ENCODE data around the gene NTN4.
"Not testable (repeated sequence)": the region's sequence is repeated elsewhere in the genome, so short reads cannot be mapped to it uniquely, and the experiment has no call there.

Gene NTN4

DNA sequence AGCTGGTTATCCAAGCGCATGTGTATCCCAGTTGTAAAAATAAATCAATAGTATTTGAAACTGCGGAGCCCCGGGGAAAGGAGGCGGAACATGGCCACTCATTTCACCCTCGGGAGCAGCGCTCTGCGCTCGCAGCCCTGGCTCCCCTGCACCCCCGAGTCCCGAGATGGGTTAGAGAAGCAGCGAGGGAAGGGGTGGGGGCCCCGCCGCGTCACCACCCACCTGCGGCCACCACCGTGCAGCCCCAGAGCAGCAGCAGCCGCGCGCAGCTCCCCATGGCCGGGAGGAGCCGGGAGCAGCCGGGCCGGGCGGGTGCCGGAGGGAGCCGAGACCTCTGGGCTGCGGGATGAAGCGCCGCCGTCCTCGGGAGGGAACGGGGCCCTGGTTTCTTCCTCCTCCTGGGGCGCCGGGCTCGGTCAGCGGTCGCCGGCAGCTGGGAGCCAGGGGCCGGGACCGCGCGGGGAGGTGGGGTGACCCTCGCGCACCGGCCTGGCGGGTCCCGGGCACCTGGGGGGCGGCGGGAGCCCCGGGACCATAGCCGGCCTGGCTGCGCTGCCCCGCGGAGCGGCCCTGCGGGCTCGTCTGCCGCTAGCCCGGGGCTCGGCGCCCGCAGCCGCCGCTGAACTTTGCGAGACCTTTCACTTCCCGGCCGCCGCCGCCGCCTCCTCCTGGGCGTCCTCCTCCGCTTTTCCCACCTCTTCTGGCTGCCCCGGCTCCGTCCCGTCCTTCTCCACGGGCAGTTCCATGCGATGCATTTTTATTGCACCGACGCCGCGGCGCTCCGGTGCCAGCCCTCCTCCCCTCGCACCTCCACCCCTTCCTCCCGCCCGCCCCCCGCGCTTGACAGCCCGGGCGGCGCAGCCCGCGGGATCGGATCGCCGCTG lies at the start of gene NTN4:
Gene NTN4, minus strand, starts transcription at position 732 of the 884 bp plus-strand sequence. Its CDS starts 455 bp downstream, at position 277.
- DNase-seq (ENCODE audit: low read depth in 1 of 2, low spot score in 1 of 2) = no peak

DNA sequence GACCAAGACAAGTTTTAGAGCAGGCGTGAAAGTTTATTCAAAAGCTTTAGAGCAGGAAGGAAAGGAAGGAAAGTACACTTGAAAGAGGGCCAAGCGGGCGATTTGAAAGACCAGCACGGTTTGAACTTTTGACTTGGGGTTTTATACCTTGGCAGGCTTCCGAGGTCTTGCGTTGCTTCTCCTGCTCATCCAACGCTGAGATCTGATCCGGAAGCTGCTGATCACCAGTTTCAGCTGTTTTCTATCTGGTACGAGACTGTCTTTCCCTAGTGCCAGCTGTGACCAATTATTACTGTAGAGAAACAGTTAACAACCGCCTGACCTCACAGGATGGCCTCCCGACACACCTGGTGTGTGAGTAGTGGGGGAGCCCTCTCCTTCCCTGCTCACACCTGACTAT lies 47.6 kb upstream of the NTN4 start:
- no peak for DNase-seq (ENCODE audit: low read depth in 1 of 2, low spot score in 1 of 2)

DNA sequence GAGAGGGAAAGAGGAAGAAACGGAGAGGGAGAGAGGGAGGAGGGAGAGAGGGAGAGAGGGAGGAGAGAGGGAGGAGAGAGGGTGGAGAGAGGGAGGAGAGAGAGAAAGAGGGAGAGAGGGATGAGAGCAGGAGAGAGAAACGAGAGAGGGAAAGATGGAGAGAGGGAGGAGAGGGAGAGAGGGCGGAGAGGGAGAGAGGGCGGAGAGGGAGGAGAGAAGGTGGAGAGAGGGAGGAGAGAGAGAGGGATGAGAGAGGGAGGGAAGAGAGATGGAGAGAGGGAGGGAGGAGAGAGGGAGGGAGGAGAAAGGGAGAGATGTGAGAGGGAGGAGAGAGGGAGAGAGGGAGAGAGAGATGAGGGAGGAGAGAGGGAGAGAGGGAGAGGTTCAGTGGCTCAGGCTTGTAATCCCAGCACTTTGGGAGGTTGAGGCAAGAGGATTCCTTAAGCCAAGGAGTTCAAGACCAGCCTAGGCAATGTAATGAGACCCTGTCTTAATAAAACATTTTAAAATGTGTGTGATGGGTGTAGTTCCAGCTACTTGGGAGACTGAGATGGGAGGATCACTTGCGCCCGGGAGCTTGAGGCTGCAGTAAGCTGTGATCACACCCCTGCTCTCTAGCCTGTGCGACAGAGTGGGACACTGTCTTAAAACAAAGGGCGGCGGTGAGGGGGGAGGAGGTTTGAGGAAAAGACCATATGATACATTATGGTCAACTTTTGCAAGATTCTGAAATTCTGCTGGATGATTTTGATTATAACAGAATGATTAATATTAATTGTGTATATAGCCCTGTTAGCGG lies 46.9 kb upstream of the NTN4 start:
- no peak for DNase-seq (ENCODE audit: low read depth in 1 of 2, low spot score in 1 of 2)

GRCh38 chr12:95836630-95837239 lies 46.2 kb upstream of the NTN4 start:
- no peak for DNase-seq (ENCODE audit: low read depth in 1 of 2, low spot score in 1 of 2)

DNA sequence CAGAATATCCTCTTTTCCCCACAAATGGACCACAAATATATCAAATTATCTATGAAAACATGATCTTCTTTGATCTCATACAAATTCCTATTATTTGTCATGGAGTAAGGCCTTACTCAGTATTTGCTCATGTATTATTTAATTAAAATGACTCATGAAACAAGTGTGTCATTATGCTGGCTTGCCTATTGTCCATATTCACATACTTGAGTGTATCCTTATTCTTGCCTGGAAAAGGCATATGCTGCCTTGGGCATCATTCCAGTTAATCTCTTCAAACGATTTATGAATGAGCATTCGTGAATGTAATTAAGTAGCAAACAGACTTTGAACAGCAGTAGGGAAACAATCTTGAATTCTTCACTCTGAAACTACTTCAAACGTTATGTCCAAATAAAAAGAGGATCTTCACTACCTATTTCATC lies 45.6 kb upstream of the NTN4 start:
- no peak for DNase-seq (ENCODE audit: low read depth in 1 of 2, low spot score in 1 of 2)

GRCh38 chr12:95834572-95834971 lies 44.0 kb upstream of the NTN4 start:
- no peak for DNase-seq (ENCODE audit: low read depth in 1 of 2, low spot score in 1 of 2)

- DNase-seq (ENCODE audit: low read depth in 1 of 2, low spot score in 1 of 2) = no peak
Measured at GRCh38 chr12:95830335-95831089, 39.9 kb upstream of the NTN4 start.

- no peak for DNase-seq (ENCODE audit: low read depth in 1 of 2, low spot score in 1 of 2)
Measured at GRCh38 chr12:95829395-95829794, 38.8 kb upstream of the NTN4 start.

DNA sequence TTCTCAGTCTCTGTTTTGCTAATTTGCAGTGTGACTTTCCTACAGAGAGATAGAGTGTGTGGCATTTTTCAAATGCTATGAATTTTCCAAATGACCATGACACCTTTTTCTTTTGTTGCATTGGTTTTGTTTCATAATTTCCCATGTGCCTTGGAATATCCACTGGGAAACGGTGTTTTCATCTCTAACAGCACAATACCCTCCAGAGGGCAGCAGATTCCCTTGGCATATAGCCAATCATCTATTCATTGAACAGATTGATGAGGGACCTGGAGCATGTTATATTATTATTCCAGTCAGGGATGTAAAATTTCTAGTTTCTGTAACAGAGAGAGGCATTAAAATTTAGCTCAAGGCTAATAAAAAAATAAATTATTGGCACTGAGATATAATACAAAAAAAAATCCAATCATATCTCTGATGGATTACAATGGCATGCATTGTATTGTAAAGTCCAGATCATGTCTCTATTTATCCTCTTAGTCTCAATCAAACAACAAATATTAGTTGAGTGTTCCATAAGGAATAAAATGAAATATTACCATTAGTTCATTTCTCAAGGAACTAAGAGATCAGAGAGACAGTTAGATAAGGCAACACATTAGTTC lies 29.6 kb upstream of the NTN4 start:
- DNase-seq (ENCODE audit: low read depth in 1 of 2, low spot score in 1 of 2) = no peak

DNA sequence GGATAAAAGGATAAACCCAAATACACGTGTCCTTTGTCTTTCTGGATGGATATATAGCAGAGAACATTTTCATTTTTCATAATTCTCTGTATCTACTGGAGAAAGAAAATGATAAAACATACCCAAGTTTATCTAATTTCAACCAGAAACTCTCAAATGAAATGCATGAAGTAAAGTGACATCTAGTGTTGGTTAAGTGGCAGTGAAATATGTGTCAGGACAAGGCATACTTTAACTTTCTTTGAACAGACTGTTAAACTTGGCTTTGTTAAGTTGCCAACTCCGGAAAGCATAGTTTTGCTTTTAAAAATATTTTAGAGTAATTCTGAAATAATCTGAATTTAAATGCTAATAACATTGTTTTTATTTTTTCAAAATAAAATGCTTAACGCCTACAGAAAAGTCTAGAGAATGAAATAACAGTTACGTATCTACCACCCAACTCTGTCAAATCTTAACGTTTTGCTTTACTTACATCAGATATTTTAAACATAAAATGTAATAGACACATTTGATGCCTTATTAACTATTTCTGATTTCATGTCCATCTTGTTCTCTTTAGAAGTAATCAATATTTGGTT lies 25.2 kb upstream of the NTN4 start:
- no peak for DNase-seq (ENCODE audit: low read depth in 1 of 2, low spot score in 1 of 2)

DNA sequence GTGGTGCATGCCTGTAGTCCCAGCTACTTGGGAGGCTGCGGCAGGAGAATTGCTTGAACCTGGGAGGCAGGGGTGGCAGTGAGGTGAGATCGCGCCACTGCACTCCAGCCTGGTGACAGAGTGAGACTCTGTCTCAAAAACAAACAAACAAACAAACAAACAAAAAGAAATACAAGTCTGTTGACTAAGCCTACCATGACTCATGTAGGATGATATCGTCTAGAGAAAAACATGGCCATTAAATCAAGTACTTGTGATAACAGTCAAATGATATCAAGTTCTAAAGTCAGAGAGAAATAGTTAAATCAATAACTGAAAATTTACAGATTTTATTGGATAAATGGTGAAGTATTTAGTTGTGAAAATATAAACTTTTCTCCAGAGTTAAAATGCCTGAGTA lies 21.6 kb upstream of the NTN4 start:
- not testable (repeated sequence) for DNase-seq (ENCODE audit: low read depth in 1 of 2, low spot score in 1 of 2)

DNA sequence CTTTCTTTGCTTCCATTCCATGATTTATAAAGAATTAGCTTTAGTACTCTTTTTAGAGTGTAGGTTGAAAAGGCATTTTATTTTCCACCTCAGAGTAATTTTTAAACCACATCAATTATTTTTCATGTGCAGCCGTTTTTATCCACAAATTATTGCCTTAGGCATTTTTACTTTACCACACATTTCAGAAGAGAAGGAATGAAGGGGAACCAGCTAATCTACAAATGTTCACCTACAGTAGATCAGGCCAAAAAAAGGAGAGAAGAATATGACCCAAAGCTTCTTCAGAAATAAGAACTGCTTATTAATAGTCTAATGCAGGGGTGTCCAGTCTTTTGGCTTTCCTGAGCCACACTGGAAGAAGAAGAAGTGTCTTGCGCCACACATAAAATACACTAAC lies 19.8 kb upstream of the NTN4 start:
- DNase-seq (ENCODE audit: low read depth in 1 of 2, low spot score in 1 of 2) = no peak

GRCh38 chr12:95809000-95809680 lies 18.6 kb upstream of the NTN4 start:
- DNase-seq (ENCODE audit: low read depth in 1 of 2, low spot score in 1 of 2) = no peak

DNA sequence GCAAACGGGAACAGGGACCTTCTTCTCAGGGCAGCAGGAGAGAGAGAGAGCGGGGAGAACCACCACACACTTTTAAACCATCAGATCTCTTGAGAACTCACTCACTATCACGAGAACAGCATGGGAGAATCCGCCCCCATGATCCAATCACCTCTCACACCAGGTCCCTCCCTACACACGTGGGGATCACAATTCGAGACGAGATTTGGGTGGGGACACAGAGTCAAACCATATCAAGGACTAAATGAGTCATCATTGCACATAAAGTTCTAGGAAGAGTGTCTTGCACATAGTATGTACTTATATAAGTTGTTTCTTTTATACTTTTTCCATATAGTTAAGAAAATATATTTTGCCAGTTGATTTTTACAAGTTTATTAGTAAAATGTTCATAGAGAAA lies 17.6 kb upstream of the NTN4 start:
- DNase-seq (ENCODE audit: low read depth in 1 of 2, low spot score in 1 of 2) = no peak

GRCh38 chr12:95805864-95806671 lies 15.5 kb upstream of the NTN4 start:
- DNase-seq (ENCODE audit: low read depth in 1 of 2, low spot score in 1 of 2) = no peak

DNA sequence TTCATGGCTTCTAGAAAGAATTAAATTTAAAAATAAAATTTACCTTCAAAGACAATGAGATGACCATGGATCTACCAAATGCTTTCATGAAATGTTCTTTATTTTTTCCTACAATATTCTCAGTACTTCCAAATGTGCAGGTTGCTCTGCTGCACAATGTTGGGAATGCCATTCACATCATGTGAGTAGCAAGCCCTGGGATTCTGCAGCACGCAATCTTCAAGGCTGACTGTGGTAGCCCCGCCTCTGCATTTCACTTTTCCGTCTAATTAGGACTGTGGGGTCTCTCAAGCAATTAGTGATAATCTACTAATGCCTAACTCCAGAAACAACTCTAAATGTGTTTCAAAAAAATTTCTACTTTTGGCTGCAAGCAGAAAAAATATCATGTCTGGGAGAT lies 13.7 kb upstream of the NTN4 start:
- DNase-seq (ENCODE audit: low read depth in 1 of 2, low spot score in 1 of 2) = no peak

DNA sequence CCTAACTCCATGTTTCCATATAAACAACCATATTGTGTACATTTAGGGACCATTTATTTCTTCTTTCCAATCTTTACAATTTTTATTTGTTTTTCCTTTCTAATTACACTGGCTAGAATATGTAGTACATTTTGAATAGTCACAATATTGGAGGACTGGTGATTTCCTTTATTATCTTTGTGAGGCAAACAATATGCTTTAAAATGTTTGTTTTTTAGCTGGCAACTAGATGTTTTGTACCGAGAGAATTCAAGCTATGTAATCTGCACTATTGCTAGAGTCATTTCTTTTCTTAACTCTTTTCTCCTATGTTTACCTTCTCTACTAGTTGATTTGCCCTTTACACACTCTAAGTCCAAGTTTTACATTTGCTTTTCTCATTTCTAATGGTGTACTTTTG lies 13.3 kb upstream of the NTN4 start:
- DNase-seq (ENCODE audit: low read depth in 1 of 2, low spot score in 1 of 2) = no peak

DNA sequence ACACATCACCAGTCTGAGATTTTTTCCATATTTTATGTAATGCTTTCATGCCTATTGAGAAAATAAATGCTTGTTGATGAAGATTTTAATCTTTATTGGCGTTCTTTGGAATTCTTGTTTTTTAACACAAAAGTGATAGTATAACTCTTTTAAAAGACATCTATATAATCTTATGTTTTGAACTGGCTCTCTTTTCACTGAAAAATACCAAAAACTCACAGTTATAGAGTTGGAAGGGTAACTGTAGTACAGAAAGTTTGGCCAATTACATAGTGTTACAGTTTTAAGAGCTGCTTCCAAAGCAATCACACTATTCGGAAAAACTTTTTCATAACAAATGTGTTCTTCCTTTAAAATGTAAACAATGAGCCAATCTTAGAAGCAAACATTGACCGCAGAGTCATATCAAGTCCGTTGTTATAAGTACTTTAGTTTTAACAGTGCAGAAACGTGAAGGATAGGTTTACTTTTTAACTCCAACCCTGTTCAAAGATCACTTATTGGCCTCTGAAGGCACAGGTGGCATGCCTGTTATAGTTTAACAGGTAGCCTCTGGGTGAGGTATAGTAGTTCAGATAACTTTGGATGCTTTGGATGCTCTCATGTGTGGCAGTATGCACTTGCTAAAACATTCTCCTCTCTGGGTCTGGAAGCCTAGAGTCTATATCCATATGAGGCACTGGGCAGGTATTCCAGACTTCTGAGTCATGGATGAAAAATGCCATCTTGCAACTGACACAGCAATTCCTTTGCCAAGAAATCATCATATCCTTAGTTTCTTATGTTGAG lies 12.1 kb upstream of the NTN4 start:
- DNase-seq (ENCODE audit: low read depth in 1 of 2, low spot score in 1 of 2) = no peak
